SH-SY5Y (cell line): Measurements from ENCODE around the gene JMJD7.

ENCODE experiments used
- GATA2 ChIP-seq: IDR thresholded peaks from 2 replicates; pipeline ENCODE4 v1.6.1; 2011; ENCODE audit warnings: mild to moderate bottlenecking, low read depth, low read length
- GATA3 ChIP-seq: IDR thresholded peaks from 2 replicates; pipeline ENCODE4 v1.6.1; 2011; ENCODE audit warnings: low read depth, mild to moderate bottlenecking, low read length, moderate library complexity

DNA sequence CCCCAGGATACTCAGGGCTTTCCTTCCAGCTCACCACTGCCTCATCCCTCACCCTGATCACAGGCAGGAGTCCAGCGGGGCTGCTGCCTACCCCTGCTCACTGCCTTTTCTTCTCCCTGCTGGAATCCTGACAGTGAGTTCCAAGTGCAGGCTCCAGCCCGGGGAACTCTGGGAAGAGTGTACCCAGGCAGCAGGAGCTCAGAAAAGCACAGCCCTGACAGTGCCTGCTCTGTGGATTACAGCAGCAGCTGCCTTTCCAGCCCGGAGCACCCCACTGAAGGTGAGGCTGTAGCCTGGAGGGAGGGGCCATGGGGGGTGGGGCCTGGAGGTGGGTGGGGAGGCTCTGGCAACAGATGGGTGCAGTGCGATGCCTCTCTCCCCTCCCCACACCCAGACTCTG, 6.1 kb upstream of the JMJD7 start:
- TF ChIP-seq GATA3 (no peak), GATA2 (no peak)
